ENCODE results near the gene THEMIS2. TPM values are rescaled to one million over a fixed set of nuclear protein-coding genes. Genes with fewer than 3 reads are reported as not detected.

The THEMIS2 gene
- total RNA-seq (2022; extraction: Qiagen RNA extraction), result 0.67 to 1.2 TPM (median 0.76 TPM) in 5 replicates

DNA sequence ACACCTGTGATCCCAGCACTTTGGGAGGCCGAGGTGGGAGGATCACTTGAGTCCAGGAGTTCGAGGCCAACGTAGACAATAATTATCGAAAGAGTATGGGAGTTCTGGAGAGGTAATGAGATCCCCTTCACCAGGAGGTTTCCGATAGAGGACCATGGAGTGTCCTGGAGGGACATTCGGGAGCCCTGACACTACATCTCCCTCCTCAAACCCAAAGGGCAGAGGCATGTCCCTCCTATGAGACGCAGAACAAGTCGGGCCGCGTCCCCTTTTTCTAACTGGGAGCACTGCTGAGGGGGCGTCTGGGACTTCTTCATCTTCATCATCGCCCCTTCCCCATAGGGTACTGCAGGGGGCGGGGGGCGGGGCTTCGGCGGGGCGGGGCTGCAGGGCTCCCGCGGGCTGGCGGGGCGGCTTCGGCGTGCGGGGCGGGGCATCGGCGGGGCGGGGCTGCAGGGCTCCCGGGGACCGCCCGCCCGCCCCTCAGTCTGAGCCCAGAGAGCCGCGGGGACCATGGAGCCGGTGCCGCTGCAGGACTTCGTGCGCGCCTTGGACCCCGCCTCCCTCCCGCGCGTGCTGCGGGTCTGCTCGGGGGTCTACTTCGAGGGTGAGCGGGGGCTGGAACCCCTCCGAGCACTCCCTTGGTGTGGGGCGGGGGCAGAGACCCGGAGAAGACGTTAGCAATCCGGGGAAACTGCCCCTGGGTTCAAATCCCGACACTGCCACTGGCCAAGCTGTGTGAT is at the start of gene THEMIS2:
TSS of gene THEMIS2 (plus strand) at position 486 of the 743 bp plus-strand sequence. CDS start at position 514, 28 bp downstream.

DNA sequence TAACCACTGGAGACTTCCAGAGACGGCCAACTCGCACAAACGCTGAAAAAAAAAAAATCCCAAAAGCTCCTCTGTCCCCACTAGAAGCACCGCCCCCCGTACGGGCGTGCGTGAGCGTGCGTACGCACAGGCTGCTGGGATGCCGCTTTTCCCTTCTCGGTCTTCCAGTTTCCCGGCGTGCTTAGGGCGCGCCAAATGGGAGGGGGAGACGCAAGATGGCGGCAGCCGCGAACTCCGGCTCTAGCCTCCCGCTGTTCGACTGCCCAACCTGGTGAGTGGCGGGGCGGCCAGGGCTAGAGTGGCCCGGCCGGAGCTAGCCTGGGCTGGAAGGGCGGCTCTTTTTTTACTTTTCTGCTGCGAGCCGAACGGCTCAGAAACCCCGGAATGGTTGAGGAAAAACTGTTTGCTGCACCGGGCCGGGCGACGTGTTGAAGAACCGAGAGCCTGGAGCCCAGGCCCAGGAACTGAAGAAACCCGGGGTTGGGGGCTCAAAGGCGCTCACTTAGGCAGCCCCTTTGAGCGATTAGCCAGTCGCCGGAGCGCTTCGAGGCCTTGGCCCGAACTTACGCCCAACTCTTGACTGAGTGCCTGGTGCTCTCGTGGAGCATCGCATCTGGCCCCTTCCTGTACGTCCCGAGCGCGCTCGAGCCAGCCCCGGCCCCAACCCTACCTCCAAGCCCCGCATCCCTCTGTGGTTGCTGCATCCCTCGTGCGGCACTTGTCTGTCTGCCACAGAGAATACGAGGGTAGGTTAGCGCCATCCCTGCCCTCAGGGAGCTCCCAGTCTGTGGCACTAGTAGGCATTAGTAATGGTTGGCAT is 41.5 kb upstream of the THEMIS2 start, which contains the start of gene PPP1R8:
TSS of gene PPP1R8 (plus strand) at position 162 of the 820 bp plus-strand sequence. CDS start at position 216, 54 bp downstream.

DNA sequence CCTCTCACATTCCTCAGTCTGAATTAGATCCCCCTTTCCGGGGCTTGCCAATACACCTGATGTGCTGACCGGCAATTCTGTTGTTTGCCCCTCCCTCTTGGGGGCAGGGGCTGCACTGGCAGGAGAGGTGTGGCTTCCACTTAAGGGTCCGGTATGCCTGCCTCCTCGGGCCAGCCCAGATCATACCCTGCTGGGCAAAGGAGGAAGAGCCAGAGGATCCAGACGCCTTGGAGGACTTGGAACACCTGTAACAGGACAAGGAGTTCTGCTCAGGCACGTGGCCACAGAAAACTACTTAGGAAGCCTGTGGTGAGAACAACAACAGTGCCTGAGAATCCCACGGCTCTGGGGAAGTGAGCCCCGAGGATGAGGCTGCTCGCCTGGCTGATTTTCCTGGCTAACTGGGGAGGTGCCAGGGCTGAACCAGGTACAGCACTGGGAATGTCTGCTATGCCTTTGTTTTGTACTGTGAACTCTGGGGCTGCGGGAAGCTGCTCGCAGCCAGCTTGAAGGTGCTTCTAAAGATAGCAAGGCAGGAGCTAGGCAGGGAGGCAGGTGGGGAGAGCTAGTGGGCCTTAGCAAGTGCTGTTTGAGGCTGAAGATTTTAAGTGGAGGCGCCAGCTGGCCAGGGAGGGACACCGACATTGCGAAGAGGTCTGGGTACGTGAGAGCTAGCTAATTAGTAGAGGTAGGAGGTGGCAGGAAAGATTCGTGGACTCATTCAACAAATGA is 62.6 kb downstream of the THEMIS2 start, which contains the start of gene SMPDL3B:
TSS of gene SMPDL3B (plus strand) at position 183 of the 732 bp plus-strand sequence. CDS start at position 367, 184 bp downstream.

Other genes with a start within 250 kb of the THEMIS2 start
- 0.05 to 0.06 TPM in 2 of 5 replicates, not detected in the others for gene FGR, start 237.4 kb upstream of the THEMIS2 start, total RNA-seq (2022; extraction: Qiagen RNA extraction)
- 9.5 to 15.9 TPM (median 13.2 TPM) in 5 replicates for gene IFI6, start 200.4 kb upstream of the THEMIS2 start, total RNA-seq (2022; extraction: Qiagen RNA extraction)
- 5.0 to 6.2 TPM (median 5.3 TPM) in 5 replicates for gene FAM76A, start 146.6 kb upstream of the THEMIS2 start, total RNA-seq (2022; extraction: Qiagen RNA extraction)
- 8.1 to 9.8 TPM (median 9.5 TPM) in 5 replicates for gene STX12, start 99.3 kb upstream of the THEMIS2 start, total RNA-seq (2022; extraction: Qiagen RNA extraction)
- 33.8 to 42.2 TPM (median 39.2 TPM) in 5 replicates for gene PPP1R8, start 41.8 kb upstream of the THEMIS2 start, total RNA-seq (2022; extraction: Qiagen RNA extraction)
- 37.1 to 42.8 TPM (median 38.4 TPM) in 5 replicates for gene RPA2, start 42.0 kb downstream of the THEMIS2 start, total RNA-seq (2022; extraction: Qiagen RNA extraction)
- 0.88 to 1.4 TPM (median 1.1 TPM) in 5 replicates for gene SMPDL3B, start 62.5 kb downstream of the THEMIS2 start, total RNA-seq (2022; extraction: Qiagen RNA extraction)
- gene XKR8, start 87.4 kb downstream of the THEMIS2 start, total RNA-seq (2022; extraction: Qiagen RNA extraction), result 4.4 to 6.5 TPM (median 6.1 TPM) in 5 replicates
- gene EYA3, start 216.1 kb downstream of the THEMIS2 start, total RNA-seq (2022; extraction: Qiagen RNA extraction), result 5.7 to 6.9 TPM (median 6.2 TPM) in 5 replicates

All from A549 treated with CORT108297 at 1 μM for 4 hours (cell line).